Measurements from ENCODE around the gene UBE3A. TPM values are rescaled to one million over a fixed set of nuclear protein-coding genes. Genes with fewer than 3 reads are reported as not detected.
A peak's percentile ranks its signal among the peaks of the same experiment; 100 is the strongest.

UBE3A gene
- total and polyA plus RNA-seq, 2 donors from 2014 or later: 22.3 to 103 TPM

GRCh38 chr15:25446076-25446475, 7.3 kb upstream of the UBE3A start:
- H3K36me3 ChIP-seq (ENCODE audit: control insufficient read depth in 2 of 3, insufficient read depth in 3 of 3, low read length in 3 of 3): no peaks in the 10 kb centered on the region
- intact Hi-C loops (cut with DNase I): no loop called here
- no peak for FAIRE-seq

GRCh38 chr15:25445412-25445811, 6.6 kb upstream of the UBE3A start:
- Histone ChIP-seq H3K9ac (ENCODE audit: low read length in 3 of 3) (no peak overlapping the region), H3K9me3 (ENCODE audit: control insufficient read depth in 2 of 3, insufficient read depth in 1 of 3, low read length in 3 of 3) (peaks cover 0 to under 1% (median 0%) of the 10 kb centered on the region in 3 donors), H3K4me3 (ENCODE audit: low read length in 3 of 3) (no peak overlapping the region), H3K36me3 (ENCODE audit: control insufficient read depth in 2 of 3, insufficient read depth in 3 of 3, low read length in 3 of 3) (no peaks in the 10 kb centered on the region), H3K27me3 (ENCODE audit: control insufficient read depth, insufficient read depth, low read length) (no peaks in the 10 kb centered on the region), H3K4me1 (ENCODE audit: control insufficient read depth in 2 of 3, insufficient read depth in 2 of 3, low read depth in 1 of 3, low read length in 3 of 3) (no peaks in the 10 kb centered on the region), H3K27ac (ENCODE audit: low read depth in 2 of 2, low read length in 2 of 2) (no peak overlapping the region)
- intact Hi-C loops (cut with DNase I): no loop called here
- DNase-seq (no peak), FAIRE-seq (no peak)
- no peak for TF ChIP-seq CTCF (IDR thresholded peaks at IDR 0.05; ENCODE audit: borderline replicate concordance, extremely low read depth, insufficient read depth)

More at GRCh38 chr15:25446076-25446475, 7.3 kb upstream of the UBE3A start:
- no peak for TF ChIP-seq CTCF (IDR thresholded peaks at IDR 0.05; ENCODE audit: borderline replicate concordance, extremely low read depth, insufficient read depth)
- Histone ChIP-seq H3K27me3 (ENCODE audit: control insufficient read depth, insufficient read depth, low read length) (no peaks in the 10 kb centered on the region), H3K9me3 (ENCODE audit: control insufficient read depth in 2 of 3, insufficient read depth in 1 of 3, low read length in 3 of 3) (peaks cover 0 to 7% (median 0%) of the 10 kb centered on the region in 3 donors), H3K4me1 (ENCODE audit: control insufficient read depth in 2 of 3, insufficient read depth in 2 of 3, low read depth in 1 of 3, low read length in 3 of 3) (no peaks in the 10 kb centered on the region), H3K9ac (ENCODE audit: low read length in 3 of 3) (no peak overlapping the region), H3K27ac (ENCODE audit: low read depth in 2 of 2, low read length in 2 of 2) (no peak overlapping the region), H3K4me3 (ENCODE audit: low read length in 3 of 3) (no peak overlapping the region)
- DNase-seq: no peak

GRCh38 chr15:25441111-25441510, 2.3 kb upstream of the UBE3A start:
- FAIRE-seq (no peak), DNase-seq (no peak)
- Histone ChIP-seq H3K27ac (ENCODE audit: low read depth in 2 of 2, low read length in 2 of 2) (no peak overlapping the region), H3K36me3 (ENCODE audit: control insufficient read depth in 2 of 3, insufficient read depth in 3 of 3, low read length in 3 of 3) (no peaks in the 10 kb centered on the region), H3K4me3 (ENCODE audit: low read length in 3 of 3) (no peak overlapping the region), H3K27me3 (ENCODE audit: control insufficient read depth, insufficient read depth, low read length) (no peaks in the 10 kb centered on the region), H3K9me3 (ENCODE audit: control insufficient read depth in 2 of 3, insufficient read depth in 1 of 3, low read length in 3 of 3) (no peaks in the 10 kb centered on the region), H3K4me1 (ENCODE audit: control insufficient read depth in 2 of 3, insufficient read depth in 2 of 3, low read depth in 1 of 3, low read length in 3 of 3) (peaks cover 3 to 14% (median 4%) of the 10 kb centered on the region in 3 donors), H3K9ac (ENCODE audit: low read length in 3 of 3) (no peak overlapping the region)
- intact Hi-C loops (cut with DNase I): no loop called here
- TF ChIP-seq CTCF (IDR thresholded peaks at IDR 0.05; ENCODE audit: borderline replicate concordance, extremely low read depth, insufficient read depth): no peak

- peak overlapping the region; percentile 44 to 91 (median 72) for H3K9ac ChIP-seq (ENCODE audit: low read length in 3 of 3)
- H3K4me3 ChIP-seq (ENCODE audit: low read length in 3 of 3): peak overlapping the region; percentile 69 to 94 (median 93)
- no peaks in the 10 kb centered on the region for H3K9me3 ChIP-seq (ENCODE audit: control insufficient read depth in 2 of 3, insufficient read depth in 1 of 3, low read length in 3 of 3)
- no peaks in the 10 kb centered on the region for H3K36me3 ChIP-seq (ENCODE audit: control insufficient read depth in 2 of 3, insufficient read depth in 3 of 3, low read length in 3 of 3)
- H3K27me3 ChIP-seq (ENCODE audit: control insufficient read depth, insufficient read depth, low read length): no peaks in the 10 kb centered on the region
- intact Hi-C loops (cut with DNase I): no loop called here
- peaks cover 3 to 21% (median 8%) of the 10 kb centered on the region in 3 donors for H3K4me1 ChIP-seq (ENCODE audit: control insufficient read depth in 2 of 3, insufficient read depth in 2 of 3, low read depth in 1 of 3, low read length in 3 of 3)
- TF ChIP-seq CTCF (IDR thresholded peaks at IDR 0.05; ENCODE audit: borderline replicate concordance, extremely low read depth, insufficient read depth): no peak
- DNase-seq (peak in 1 of 5 donors; percentile 59), FAIRE-seq (no peak)
- peak overlapping the region; percentile 84 to 96 for H3K27ac ChIP-seq (ENCODE audit: low read depth in 2 of 2, low read length in 2 of 2)
Measured at GRCh38 chr15:25439369-25439836, 579 bp upstream of the UBE3A start.
